ENCODE measurements around the gene NKAIN1.
"Not testable (repeated sequence)": the region's sequence is repeated elsewhere in the genome, so short reads cannot be mapped to it uniquely, and the experiment has no call there.

The NKAIN1 gene

DNA sequence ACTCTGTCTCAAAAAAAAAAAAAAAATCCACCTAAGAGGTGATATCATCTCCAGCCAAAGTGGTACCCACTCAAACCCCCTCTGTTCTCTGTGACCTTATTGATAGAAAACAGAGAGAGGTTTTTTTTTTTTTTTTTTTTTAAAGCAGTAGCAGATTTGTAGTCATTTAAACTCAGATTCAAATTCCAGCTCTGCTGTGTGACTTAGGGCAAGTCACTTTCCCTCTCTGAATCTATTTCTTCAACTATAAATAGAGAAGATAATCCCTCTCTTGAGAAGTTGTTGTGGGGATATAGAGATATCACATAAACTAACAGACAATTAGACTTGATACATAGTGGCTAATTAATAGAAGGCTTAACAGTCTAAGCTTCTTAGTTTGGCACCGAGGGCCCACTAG, 48.4 kb downstream of the NKAIN1 start:
- no peak for DNase-seq

DNA sequence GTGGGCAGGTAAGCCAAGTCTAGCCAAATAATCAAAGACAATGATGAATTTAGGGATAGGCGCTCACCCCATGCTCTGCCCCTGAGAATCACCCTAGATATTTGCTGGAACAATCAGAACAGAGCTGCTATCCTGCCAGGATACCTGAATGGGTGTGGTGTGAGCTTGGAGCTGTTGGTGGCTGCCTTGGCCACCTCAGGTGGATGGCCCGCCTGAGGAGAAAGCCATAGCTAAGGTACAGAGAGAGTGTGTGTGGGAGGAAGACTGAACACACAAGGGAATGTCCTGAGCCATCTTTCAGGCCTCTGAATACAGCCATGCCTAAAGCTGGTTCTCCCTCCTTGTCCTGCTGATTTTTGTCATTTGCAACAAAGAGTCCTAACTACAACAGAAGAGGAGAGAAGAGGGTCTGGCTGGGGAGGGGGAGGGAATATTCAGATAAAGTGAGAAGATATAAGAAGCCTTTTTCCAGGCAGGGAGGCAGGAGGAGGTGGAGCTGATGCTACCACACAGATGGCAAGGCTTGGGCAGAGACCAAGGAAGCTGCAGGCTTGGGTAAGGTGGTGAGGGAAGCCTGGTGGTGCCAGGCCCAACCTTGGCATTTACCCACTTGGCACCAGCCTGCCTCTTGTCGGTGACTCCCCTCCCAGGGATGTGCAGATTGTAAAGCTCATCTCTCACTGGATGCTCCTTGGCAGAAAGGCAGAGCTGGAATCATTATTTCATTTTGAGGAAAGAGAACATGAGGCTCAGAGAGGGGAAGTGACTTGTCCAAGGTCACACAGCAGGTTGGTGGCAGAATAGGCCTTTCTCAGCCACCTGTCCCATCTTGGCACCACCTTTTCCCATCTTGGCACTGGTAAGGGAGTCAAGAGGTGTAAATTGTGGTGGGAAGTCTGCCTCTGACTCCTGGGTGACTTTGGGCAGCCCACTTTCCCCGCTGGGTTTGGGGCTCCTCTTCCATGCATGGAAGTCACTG, 49.7 kb downstream of the NKAIN1 start:
- no peak for DNase-seq

DNA sequence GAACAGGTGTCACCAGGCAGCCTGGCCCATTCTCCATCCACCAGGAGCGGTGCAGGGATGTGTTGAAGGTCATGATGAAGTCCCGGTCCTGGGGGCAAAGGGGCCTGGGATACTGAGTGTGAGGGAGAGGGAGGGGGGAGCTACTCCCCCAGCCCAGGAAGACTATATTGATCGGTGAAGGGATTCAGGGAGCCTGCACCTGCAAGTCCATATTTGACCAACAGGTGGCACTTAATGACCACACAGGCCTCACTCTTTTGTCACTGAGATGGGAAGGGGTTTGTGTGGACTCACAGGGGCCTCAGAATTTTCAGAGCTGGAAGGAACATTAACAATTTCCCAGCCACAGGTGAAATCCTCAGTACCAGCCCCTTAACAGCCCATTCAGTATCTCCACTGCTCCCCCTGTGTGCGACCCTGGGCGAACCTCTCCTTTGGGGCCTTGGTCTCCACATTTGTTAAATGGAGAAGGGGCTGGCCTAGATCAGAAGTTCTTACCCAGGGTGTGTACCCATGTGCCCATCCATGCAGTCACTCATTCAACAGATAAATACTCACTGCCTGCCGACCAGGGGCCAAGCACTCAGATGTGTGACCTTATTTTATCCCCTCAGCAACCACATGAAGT, 55.6 kb downstream of the NKAIN1 start:
- peak; percentile 26 for DNase-seq

DNA sequence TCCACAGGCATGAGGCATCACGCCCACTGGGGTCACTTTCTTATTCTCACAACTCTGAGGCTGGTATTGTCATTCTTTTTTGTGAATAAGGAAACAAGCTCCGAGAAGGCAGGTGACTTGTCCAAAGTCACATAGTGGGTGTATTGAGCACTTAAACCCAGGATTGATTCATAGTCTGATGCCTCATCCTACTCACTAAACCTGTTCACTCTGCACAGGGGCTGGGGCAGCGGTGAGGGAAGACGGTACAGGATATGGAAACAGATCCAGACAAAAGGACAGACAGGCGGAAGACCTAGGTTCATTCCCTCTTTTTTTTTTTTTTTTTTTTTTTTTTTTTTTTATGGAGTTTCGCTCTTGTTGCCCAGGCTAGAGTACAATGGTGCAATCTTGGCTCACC, 56.6 kb downstream of the NKAIN1 start:
- no peak for DNase-seq

DNA sequence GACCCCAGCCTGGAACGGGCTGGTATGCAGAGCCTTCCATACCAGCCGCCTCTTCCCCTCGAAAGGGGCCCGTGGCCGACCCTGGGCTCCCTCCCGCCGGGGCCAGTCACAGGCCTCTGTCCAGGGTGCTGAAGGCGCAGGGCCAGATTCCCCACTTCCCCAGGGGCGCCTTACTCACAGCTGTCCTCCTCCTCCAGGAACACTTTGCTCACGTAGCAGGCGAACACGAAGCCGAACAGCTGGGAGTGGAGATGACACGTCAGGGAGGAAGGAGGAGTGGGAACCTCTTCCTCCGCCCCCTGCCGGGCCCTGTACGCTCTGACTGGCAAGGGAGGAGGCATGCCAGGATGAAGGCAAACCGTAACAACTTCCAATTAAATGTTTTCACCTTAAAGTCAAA, 57.3 kb downstream of the NKAIN1 start:
- no peak for DNase-seq

DNA sequence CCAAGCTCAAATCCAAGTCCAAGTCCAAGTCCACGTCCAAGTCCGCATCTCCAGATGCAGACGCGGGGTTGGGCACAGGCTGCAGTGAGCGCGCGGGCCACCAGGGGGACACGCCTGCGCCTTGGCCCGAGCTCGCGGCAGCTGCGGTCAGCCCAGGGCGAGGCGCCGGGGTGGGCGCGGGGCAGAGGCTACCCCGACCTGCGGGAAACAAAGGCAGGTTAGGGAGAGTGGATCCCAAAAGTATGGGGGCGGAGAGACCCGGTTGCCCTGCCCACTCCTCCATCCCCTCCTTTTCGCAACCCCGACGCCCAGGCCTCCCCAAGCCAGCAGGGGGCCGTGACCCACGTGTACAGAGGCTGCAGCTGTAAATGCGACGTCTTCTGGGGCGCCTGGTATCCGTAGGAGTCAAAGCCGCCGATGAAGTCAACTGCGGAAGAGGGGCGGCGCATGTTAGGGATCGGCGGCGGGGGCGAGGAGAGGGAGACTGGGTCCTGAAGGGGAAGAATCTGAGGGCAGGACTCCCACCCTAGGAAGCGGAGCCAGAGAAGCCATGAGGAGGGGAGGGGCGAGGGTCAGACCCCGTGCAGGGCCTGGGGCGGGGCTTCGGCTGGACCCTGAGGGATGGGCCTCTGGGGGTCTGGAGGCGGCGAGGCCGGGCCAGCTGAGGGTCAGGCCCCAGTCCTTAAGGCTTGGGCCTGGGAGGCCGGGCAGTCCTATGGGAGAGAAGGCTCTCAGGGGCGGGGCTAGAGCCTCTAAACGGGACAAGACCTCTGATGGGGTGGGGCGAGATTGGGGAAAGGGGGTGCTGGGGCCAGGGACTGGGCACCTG, 58.0 kb downstream of the NKAIN1 start:
- DNase-seq, result peak; percentile 4

DNA sequence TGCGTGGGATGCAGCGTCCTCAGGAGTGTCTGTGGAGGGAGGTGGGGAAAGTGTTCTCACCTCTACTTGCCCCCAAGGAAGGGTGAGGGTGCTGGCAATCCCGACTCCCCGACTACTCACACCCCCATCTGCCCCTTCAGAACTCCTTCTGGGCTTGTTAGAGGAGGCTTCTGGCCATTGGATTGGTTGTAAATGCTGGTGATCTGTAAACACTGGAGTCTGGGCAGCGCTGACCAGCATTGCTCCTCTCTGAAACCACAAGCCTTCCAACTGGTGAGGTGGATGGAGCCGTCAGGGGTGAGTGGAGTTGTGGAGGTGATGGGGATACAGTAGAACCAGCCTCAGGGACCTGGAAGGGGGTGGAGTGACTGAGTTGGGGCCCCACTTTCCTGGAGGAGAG, 59.3 kb downstream of the NKAIN1 start:
- no peak for DNase-seq

DNA sequence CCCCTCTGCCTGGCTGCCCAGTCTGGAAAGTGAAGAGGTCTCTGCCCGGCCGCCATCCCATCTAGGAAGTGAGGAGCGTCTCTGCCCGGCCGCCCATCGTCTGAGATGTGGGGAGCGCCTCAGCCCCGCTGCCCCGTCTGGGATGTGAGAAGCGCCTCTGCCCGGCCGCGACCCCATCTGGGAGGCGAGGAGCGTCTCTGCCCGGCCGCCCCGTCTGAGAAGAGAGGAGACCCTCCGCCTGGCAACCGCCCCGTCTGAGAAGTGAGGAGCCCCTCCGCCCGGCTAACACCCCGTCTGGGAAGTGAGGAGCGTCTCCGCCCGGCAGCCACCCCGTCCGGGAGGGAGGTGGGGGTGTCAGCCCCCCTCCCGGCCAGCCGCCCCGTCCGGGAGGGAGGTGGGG, 63.4 kb downstream of the NKAIN1 start:
- DNase-seq, result not testable (repeated sequence)

DNA sequence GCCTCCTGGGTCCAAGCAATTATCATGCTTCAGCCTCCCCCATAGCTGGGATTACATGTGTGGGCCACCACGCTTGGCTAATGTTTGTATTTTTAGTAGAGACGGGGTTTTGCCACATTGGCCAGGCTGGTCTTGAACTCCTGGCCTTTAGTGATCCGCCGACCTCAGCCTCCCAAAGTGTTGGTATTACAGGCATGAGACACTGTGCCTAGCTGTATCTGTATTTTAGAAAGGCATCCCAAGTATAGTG, 69.3 kb downstream of the NKAIN1 start:
- DNase-seq, result no peak

DNA sequence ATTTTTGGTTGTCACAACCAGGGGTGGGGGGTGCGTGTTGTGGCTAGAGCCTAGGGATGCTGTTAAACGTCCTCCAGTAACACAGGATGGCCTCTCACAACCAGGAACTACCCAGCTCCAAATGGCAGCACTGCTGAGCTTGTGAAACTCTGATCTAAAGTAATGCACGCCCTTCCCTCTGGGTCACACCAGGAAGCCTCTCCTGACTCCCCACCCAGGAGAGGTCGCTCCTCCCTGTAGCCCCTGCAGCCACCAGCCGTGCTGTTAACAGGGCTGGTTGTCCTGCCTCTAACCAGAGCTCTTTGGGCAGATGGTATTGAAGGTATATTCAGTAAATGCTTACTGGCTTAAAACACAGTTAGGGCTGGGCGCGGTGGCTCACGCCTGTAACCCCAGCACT, 73.2 kb downstream of the NKAIN1 start:
- no peak for DNase-seq

DNA sequence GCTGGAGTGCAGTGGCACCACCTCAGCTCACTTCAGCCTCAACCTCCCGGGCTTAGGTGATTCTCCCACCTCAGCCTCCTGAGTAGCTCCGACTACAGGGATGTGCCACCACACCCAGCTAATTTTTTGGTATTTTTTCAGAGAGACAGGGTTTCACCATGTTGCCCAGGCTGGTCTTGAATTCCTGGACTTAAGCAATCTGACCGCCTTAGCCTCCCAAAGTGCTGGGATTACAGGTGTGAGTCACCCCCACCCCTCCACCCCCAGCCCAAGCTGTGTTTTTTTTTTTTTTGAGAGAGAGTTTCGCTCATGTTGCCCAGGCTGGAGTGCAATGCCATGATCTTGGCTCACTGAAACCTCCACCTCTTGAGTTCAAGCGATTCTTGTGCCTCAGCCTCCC, 75.4 kb downstream of the NKAIN1 start:
- no peak for DNase-seq

DNA sequence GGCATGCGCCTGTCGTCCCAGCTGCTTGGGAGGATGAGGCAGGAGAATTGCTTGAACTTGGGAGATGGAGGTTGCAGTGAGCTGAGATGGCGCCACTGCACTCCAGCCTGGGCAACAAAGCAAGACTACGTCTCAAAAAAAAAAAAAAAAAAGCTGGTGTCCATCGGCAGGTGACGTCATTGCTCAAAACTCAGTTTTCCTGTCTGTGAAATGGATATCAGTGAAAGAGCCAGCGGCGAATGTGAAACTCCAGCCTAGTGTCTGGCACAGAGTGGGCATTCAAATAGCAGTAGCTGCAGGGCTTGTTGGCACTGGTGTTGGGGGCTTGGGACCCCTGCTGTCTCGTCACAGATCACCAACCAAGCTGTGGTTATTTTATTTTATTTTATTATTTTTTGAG, 75.8 kb downstream of the NKAIN1 start:
- no peak for DNase-seq

DNA sequence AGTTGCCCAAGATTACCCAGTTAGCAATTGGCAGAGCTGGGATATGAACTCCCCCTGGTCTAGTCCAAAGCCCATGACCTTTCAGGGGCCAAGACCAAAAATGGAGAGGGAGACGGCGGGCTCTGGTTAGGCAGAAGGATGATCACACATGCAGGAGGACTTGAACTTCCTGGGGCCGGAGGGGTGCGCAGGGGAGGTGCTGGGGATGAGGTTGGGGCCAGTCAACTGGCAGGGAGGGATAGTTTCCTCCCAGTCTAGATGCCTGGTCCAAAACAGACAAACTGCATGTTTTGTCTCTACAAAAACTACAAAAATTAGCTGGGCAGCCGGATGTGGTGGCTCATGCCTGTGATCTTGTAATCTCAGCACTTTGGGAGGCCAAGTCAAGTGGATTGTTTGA, 78.1 kb downstream of the NKAIN1 start:
- no peak for DNase-seq

DNA sequence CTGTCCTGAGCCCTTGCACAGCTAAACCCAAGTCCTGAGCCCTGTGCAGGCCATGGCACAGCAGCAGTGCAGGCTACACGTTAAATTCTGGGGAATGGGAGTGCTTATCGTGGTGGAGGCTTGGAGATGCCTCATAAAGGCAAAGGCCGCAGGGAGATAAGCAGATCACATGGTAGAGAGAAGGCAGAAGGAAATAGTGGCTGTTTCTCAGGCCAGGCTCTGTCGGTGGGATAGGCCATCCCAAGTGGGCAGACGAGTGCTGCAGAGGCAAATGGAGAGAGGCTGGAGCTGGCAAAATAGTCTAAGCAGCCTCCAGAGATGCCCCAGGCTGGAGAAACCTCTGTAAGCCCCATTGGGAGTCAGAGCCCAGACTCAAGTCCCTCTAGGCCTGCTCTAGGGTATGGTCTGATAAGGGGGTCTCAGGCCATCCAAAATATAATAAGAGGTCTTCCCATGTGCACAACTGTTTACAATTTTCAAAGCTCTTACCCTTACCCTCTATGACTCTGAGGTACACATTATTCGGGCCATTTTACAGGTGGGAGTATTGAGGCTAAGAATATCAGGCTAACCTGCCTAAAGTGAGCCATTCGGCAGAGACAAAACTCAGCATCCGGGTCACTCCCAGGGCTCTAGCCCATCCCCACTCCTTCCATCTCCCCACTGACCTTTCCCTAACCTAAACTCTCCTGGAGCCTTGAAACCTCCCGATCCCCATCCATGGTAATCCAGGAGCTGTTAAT, 79.6 kb downstream of the NKAIN1 start:
- no peak for DNase-seq

DNA sequence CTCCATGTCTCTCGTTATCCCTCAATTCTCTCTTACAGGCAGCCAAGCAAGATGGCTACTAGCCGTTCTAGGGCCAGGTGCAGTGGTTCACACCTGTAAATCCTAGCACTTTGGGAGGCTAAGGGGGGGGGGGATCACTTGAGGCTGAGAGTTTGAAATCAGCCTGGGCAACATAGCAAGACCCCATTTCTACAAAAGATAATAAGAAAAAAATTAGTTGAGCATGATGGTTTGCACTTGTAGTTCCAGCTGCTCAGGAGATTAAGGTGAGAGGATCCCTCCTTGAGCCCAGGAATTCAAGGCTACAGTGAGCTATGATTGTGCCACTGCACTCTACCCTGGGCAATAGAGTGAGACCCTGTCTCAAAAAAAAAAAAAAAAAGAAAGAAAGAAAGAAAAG, 80.4 kb downstream of the NKAIN1 start:
- no peak for DNase-seq

DNA sequence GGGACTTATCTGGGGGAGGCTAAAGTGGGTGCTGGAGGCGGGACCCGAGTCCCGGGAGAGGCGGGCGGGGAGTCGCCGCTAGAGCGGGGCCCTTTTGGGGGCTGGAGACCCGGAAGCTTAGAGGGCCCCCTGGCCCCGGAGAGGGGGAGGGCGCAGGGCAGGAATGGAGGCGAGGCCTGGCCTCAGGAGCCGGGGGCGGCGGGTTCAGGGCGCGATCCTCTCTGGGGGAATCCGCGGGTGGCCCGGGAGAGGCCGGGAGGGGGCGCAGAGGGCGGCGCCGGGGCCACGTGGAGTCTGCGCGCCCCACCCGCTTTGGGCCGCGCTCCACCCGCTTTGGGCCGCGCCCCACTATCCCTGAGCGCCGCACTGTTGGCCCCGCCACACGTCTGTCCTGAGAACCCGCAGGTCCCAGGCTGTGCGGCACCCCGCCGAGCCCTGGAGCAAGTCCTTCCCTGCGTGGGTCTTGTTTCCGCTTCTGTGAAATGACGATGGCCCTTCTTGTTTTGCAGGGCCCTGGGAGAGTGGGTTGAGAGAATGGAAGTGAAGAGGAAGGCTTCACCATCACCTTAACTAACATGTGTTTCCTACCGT, 84.4 kb downstream of the NKAIN1 start:
- peak; percentile 1 for DNase-seq

DNA sequence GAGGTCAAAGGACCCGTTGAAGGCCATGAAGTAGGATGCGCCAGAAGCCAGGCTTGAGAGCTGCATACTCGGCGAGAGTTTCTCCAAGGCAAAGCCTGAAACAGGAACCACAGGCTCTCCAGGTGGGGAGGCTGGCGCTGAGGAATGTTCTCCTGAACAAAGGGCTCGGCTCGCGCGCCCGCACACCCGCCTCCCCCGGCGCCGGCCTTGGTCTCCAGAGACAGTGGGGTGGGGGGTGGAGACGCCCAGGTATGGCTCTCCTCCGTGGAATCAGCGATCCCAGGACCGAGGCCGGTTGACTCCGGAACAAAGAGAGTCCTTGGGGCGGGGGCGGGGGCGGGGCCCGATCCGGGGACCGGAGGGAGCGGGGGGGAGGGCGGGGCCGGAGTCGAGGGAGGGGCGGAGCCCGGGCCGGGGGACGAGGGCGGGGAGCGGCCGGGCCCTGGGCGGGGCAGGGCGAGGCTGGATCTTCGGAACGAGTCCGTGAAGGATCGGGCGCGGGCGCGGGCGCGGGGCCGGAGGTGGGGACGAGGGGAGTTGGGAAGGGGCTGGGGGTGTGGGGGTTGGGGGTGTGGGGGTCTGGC, 85.0 kb downstream of the NKAIN1 start:
- DNase-seq, result peak; percentile 68

DNA sequence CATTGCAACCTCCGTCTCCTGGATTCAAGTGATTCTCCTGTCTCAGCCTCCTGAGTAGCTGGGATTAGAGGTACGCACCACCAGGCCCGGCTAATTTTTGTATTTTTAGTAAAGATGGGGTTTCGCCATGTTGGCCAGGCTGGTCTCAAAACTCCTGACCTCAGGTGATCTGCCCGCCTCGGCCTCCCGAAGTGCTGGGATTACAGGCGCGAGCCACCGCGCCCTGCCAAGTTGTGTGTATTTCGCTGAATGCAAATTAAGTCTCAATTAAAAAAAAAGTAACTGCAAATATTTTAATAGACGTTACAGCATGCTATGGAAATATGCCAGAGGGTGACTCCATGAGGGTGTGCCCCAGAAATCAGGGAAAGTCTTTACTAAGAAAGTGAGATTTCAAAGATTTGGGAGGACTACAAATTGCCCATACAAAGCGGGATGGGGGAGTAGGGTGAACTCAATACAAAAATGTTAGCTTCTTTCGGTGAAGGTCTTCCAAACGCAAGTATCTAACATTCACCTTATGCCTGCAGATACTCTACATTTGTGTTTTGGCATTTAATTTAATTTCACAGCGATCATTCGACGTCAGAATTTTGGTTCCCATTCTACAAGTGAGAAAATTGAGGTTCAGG, 85.6 kb downstream of the NKAIN1 start:
- no peak for DNase-seq

DNA sequence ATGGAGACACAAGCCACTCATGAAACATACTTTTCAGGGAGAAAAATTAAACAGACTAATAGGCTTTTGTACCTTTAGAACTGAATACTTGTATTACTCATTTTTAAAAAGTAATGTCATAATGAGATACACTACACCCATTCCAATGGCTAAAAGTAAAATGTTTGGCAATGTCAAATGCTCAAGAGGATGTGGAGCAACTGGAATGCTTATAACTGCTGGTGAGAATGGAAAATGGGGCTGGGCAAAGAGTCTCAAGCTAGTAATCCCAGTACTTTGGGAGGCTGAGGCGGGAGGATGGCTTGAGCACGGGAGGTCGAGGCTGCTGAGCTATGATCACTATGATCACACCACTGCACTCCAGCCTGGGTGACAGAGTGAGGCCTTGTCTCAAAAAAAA, 86.3 kb downstream of the NKAIN1 start:
- DNase-seq, result no peak

DNA sequence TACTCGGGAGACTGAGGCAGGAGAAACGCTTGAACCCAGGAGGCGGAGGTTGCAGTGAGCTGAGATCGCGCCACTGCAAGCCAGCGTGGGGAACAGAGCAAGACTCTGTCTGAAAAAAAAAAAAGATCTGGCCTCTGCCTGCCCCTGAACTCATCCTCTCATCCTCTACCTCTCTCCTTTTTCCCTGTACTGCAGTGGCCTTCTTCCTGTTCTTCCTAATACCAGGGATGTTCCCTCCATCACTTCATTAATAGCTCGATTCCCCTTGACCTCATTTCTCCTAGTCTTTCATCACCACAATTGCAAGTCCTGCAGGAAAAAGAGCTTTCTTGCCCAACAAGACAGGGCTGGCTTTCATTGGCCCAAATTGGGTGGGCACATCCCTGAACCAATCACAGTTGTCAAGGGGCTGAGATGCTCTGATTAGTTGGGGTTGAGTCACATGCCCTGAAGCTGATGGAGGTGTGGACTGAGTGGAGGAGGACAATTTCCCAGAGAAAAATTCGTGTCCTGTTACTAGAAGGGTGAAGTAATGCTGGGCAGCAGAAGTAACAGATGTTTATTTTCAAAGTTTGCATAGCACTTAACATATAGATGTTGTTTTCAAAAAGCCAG, 87.4 kb downstream of the NKAIN1 start:
- DNase-seq, result no peak

DNA sequence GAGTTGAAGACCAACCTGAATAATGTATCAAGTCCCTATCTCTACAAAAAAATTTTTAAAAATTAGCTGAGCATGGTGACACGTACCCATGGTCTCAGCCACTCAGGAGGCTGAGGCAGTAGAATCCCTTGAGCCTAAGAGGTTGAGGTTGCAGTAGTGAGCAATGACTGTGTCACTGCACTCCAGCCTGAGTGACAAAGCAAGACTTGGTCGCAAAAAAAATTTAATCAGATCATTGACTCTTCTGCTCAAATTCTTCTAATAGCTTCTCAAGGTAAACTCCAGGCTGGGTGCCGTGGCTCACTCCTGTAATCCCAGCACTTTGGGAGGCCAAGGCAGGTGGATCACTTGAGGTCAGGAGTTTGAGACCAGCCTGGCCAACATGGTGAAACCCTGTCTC, 88.3 kb downstream of the NKAIN1 start:
- no peak for DNase-seq

Data from NCI-H748 treated with DMSO at 0.1 percent for 48 hours (cell line).